ENCODE data around the gene PRLH. TPM values are rescaled to one million over a fixed set of nuclear protein-coding genes. Genes with fewer than 3 reads are reported as not detected.

The PRLH gene
- total and polyA plus RNA-seq, 4 donors: not detected

DNA sequence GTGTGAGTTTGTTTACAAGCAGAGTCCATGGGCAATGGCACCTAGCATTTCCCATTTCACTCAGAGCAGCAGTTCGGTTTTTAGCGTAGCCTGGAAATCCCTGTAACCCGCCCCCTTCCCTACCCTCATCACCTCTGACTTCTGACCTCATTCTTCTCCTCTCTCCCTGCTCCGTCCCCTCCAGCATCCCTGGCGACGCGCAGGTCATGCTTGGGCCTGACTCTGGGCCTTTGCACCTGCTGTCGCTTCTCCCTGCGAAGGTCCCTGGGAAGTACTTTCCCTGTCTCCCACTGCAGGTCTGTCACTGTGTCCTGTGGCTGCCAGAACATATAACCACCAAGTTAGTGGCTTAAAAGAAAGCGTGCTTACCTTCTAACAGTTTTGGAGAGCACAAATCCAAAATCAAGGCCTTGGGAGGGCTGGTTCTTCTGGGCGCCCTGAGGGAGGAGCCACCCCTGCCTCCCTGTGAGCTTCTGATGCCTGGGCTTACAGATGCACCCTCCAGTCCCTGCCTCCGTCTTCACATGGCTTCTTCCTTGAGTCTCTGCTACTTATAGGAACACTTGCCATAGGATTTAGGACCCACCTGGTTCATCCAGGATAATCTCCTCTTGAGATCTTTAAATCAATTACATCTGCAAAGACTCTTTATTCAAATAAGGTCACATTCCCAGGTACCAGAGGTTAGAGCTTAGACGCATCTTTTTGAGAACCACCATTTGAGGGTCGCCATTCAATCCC, 32.3 kb downstream of the PRLH start (continued):
- TF ChIP-seq ZBTB33 (IDR thresholded peaks at IDR 0.05) (no peak), FOXA1 (IDR thresholded peaks at IDR 0.05) (no peak)

- 77% methylated on average over 9 of the region's 9 CpGs for WGBS
- peak overlapping the region in 1 of 3 donors; percentile 17 for H3K4me3 ChIP-seq (ENCODE audit: low read depth in 1 of 3, low read length in 3 of 3)
- no peaks in the 10 kb centered on the region for H3K27me3 ChIP-seq (ENCODE audit: control insufficient read depth in 4 of 4, insufficient read depth in 4 of 4, low read length in 3 of 4)
- H3K36me3 ChIP-seq (ENCODE audit: control insufficient read depth in 4 of 4, insufficient read depth in 3 of 4, low read depth in 1 of 4, low read length in 3 of 4): no peaks in the 10 kb centered on the region
- DNase-seq (ENCODE audit: low spot score): no peak
- peaks cover 3 to 30% (median 10%) of the 10 kb centered on the region in 4 donors for H3K4me1 ChIP-seq (ENCODE audit: control insufficient read depth in 4 of 4, insufficient read depth in 4 of 4, low read length in 3 of 4)
- H3K27ac ChIP-seq (ENCODE audit: low read depth in 1 of 2, low read length in 2 of 2): peak overlapping the region; percentile 87 to 91
- TF ChIP-seq YY1 (IDR thresholded peaks at IDR 0.05) (no peak), RAD21 (IDR thresholded peaks at IDR 0.05) (no peak), HNF4G (IDR thresholded peaks at IDR 0.05) (no peak), TAF1 (conservative IDR thresholded peaks at IDR 0.05) (no peak)
- peak overlapping the region; percentile 56 to 69 for H3K9ac ChIP-seq (ENCODE audit: low read depth in 1 of 2, low read length in 2 of 2)
- H3K9me3 ChIP-seq (ENCODE audit: control insufficient read depth in 4 of 4, low read length in 3 of 4): no peaks in the 10 kb centered on the region
Observed at GRCh38 chr2:237599465-237600110, 33.2 kb downstream of the PRLH start.

- peak overlapping the region; percentile 56 to 69 for H3K9ac ChIP-seq (ENCODE audit: low read depth in 1 of 2, low read length in 2 of 2)
- no peaks in the 10 kb centered on the region for H3K9me3 ChIP-seq (ENCODE audit: control insufficient read depth in 4 of 4, low read length in 3 of 4)
- H3K36me3 ChIP-seq (ENCODE audit: control insufficient read depth in 4 of 4, insufficient read depth in 3 of 4, low read depth in 1 of 4, low read length in 3 of 4): no peaks in the 10 kb centered on the region
- no peaks in the 10 kb centered on the region for H3K27me3 ChIP-seq (ENCODE audit: control insufficient read depth in 4 of 4, insufficient read depth in 4 of 4, low read length in 3 of 4)
- peak overlapping the region in 1 of 3 donors; percentile 17 for H3K4me3 ChIP-seq (ENCODE audit: low read depth in 1 of 3, low read length in 3 of 3)
- peak overlapping the region; percentile 87 to 91 for H3K27ac ChIP-seq (ENCODE audit: low read depth in 1 of 2, low read length in 2 of 2)
- peaks cover 0 to 23% (median 6%) of the 10 kb centered on the region in 4 donors for H3K4me1 ChIP-seq (ENCODE audit: control insufficient read depth in 4 of 4, insufficient read depth in 4 of 4, low read length in 3 of 4)
- no peak for DNase-seq (ENCODE audit: low spot score)
- TF ChIP-seq, protein P1, sequence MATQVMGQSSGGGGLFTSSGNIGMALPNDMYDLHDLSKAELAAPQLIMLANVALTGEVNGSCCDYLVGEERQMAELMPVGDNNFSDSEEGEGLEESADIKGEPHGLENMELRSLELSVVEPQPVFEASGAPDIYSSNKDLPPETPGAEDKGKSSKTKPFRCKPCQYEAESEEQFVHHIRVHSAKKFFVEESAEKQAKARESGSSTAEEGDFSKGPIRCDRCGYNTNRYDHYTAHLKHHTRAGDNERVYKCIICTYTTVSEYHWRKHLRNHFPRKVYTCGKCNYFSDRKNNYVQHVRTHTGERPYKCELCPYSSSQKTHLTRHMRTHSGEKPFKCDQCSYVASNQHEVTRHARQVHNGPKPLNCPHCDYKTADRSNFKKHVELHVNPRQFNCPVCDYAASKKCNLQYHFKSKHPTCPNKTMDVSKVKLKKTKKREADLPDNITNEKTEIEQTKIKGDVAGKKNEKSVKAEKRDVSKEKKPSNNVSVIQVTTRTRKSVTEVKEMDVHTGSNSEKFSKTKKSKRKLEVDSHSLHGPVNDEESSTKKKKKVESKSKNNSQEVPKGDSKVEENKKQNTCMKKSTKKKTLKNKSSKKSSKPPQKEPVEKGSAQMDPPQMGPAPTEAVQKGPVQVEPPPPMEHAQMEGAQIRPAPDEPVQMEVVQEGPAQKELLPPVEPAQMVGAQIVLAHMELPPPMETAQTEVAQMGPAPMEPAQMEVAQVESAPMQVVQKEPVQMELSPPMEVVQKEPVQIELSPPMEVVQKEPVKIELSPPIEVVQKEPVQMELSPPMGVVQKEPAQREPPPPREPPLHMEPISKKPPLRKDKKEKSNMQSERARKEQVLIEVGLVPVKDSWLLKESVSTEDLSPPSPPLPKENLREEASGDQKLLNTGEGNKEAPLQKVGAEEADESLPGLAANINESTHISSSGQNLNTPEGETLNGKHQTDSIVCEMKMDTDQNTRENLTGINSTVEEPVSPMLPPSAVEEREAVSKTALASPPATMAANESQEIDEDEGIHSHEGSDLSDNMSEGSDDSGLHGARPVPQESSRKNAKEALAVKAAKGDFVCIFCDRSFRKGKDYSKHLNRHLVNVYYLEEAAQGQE (IDR thresholded peaks at IDR 0.05): peak; percentile 71
- TF ChIP-seq FOXA2 (IDR thresholded peaks at IDR 0.05) (no peak), ATF3 (IDR thresholded peaks at IDR 0.05) (no peak), SP1 (IDR thresholded peaks at IDR 0.05) (peak; percentile 30), RXRA (IDR thresholded peaks at IDR 0.05) (peak in 1 of 2 donors; percentile 48), HNF4G (IDR thresholded peaks at IDR 0.05) (no peak), CTCF (IDR thresholded peaks at IDR 0.05; ENCODE audit: low read depth, low read length, missing input control) (peak; percentile 14), HNF4A (conservative IDR thresholded peaks at IDR 0.05) (peak in 1 of 2 donors; percentile 49), NR2F2 (IDR thresholded peaks at IDR 0.05) (no peak), JUND (IDR thresholded peaks at IDR 0.05) (no peak), TAF1 (conservative IDR thresholded peaks at IDR 0.05) (no peak), YY1 (IDR thresholded peaks at IDR 0.05) (peak; percentile 93), EGR1 (IDR thresholded peaks at IDR 0.05; ENCODE audit: low read depth in 2 of 2) (no peak), RAD21 (IDR thresholded peaks at IDR 0.05) (peak; percentile 52 to 70), ZBTB33 (IDR thresholded peaks at IDR 0.05) (no peak), GABPA (IDR thresholded peaks at IDR 0.05 in 1 of 2, conservative IDR thresholded peaks at IDR 0.05 in 1 of 2) (peak in 1 of 2 donors; percentile 57), FOXA1 (IDR thresholded peaks at IDR 0.05) (no peak)
- TF ChIP-seq, protein P2, sequence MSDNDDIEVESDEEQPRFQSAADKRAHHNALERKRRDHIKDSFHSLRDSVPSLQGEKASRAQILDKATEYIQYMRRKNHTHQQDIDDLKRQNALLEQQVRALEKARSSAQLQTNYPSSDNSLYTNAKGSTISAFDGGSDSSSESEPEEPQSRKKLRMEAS (IDR thresholded peaks at IDR 0.05): peak; percentile 80
- WGBS: 44% methylated on average over 16 of the region's 16 CpGs
Observed at GRCh38 chr2:237600205-237600846, 34.0 kb downstream of the PRLH start.

All from liver (tissue), 9 donors.